Measurements from ENCODE around the gene OGFOD1. TPM values are rescaled to one million over a fixed set of nuclear protein-coding genes. Genes with fewer than 3 reads are reported as not detected.

OGFOD1 gene
- polyA plus RNA-seq, 1 donor (not counting 4 experiments of a cell fraction or from before 2014, with no cell fraction given) = 70.5 TPM

DNA sequence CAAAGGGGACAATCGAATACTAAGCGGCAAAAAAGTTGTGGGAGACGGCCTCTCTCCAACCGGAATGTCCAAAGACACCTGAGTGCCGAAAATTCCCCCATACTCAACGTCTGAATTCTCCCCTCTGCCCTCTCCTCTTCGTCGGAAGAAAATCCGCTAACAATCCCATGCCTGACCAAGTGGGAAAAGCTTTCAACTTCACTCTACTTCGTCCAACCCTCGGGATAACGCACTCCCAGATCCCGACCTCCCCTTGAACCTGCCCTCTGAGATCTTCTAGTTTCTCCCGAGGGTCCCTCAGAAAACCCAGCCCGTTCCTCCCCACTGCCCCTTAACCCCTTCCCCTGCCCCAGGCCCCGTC, 27.0 kb upstream of the OGFOD1 start:
- Histone ChIP-seq H3K4me1 (ENCODE audit: control insufficient read depth, extremely low read depth, insufficient read depth, low read length) (peaks cover 29% of the 10 kb centered on the region), H4K20me1 (ENCODE audit: control insufficient read depth, extremely low read depth, insufficient read depth, low read length) (no peaks in the 10 kb centered on the region), H3K9me3 (ENCODE audit: control insufficient read depth, low read depth, low read length) (no peaks in the 10 kb centered on the region), H3K9me1 (ENCODE audit: control insufficient read depth, extremely low read depth, insufficient read depth, low read length) (no peaks in the 10 kb centered on the region), H3K27ac (ENCODE audit: control insufficient read depth, insufficient read depth, low read length) (peak overlapping the region; percentile 70), H3K79me2 (ENCODE audit: control insufficient read depth, insufficient read depth, low read length) (peaks cover 48% of the 10 kb centered on the region), H3K27me3 (ENCODE audit: control insufficient read depth, extremely low read depth, insufficient read depth, low read length) (no peaks in the 10 kb centered on the region), H2AFZ (ENCODE audit: control insufficient read depth, low read length) (no peak overlapping the region), H3K9ac (ENCODE audit: control insufficient read depth, extremely low read depth, insufficient read depth, low read length) (peak overlapping the region; percentile 74), H3K4me2 (ENCODE audit: control insufficient read depth, extremely low read depth, insufficient read depth, low read depth, low read length) (peak overlapping the region; percentile 73), H3K36me3 (ENCODE audit: control insufficient read depth in 2 of 2, extremely low read depth in 1 of 2, insufficient read depth in 2 of 2, low read length in 2 of 2) (no peaks in the 10 kb centered on the region), H3K4me3 (ENCODE audit: control insufficient read depth in 2 of 3, extremely low read depth in 1 of 3, insufficient read depth in 2 of 3, low read depth in 1 of 3, low read length in 3 of 3) (peak overlapping the region; percentile 63 to 75 (median 73))
- DNase-seq (ENCODE audit: low read depth, low spot score) (no peak), FAIRE-seq (peak; percentile 23)
- TF ChIP-seq EZH2 (IDR thresholded peaks at IDR 0.05; ENCODE audit: low read length) = no peak
- TF ChIP-seq, protein P1, sequence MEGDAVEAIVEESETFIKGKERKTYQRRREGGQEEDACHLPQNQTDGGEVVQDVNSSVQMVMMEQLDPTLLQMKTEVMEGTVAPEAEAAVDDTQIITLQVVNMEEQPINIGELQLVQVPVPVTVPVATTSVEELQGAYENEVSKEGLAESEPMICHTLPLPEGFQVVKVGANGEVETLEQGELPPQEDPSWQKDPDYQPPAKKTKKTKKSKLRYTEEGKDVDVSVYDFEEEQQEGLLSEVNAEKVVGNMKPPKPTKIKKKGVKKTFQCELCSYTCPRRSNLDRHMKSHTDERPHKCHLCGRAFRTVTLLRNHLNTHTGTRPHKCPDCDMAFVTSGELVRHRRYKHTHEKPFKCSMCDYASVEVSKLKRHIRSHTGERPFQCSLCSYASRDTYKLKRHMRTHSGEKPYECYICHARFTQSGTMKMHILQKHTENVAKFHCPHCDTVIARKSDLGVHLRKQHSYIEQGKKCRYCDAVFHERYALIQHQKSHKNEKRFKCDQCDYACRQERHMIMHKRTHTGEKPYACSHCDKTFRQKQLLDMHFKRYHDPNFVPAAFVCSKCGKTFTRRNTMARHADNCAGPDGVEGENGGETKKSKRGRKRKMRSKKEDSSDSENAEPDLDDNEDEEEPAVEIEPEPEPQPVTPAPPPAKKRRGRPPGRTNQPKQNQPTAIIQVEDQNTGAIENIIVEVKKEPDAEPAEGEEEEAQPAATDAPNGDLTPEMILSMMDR (optimal IDR thresholded peaks at IDR 0.05 in 1 of 3, IDR thresholded peaks at IDR 0.05 in 1 of 3, conservative IDR thresholded peaks at IDR 0.05 in 1 of 3; ENCODE audit: extremely low read depth in 1 of 3, insufficient read depth in 2 of 3, low read length in 3 of 3) = no peak
- dilution Hi-C loops (cut with MboI; ENCODE audit: extremely low pct_ligation_motif_present, low sequenced_read_pairs) = no loop called here

GRCh38 chr16:56424791-56425438, 26.4 kb upstream of the OGFOD1 start:
- no peaks in the 10 kb centered on the region for H3K36me3 ChIP-seq (ENCODE audit: control insufficient read depth in 2 of 2, extremely low read depth in 1 of 2, insufficient read depth in 2 of 2, low read length in 2 of 2)
- peak overlapping the region; percentile 63 to 75 (median 73) for H3K4me3 ChIP-seq (ENCODE audit: control insufficient read depth in 2 of 3, extremely low read depth in 1 of 3, insufficient read depth in 2 of 3, low read depth in 1 of 3, low read length in 3 of 3)
- peaks cover 45% of the 10 kb centered on the region for H3K79me2 ChIP-seq (ENCODE audit: control insufficient read depth, insufficient read depth, low read length)
- H3K9me1 ChIP-seq (ENCODE audit: control insufficient read depth, extremely low read depth, insufficient read depth, low read length) = no peaks in the 10 kb centered on the region
- H3K27ac ChIP-seq (ENCODE audit: control insufficient read depth, insufficient read depth, low read length) = peak overlapping the region; percentile 70
- dilution Hi-C loops (cut with MboI; ENCODE audit: extremely low pct_ligation_motif_present, low sequenced_read_pairs) = no loop called here
- no peak overlapping the region for H3K4me2 ChIP-seq (ENCODE audit: control insufficient read depth, extremely low read depth, insufficient read depth, low read depth, low read length)
- no peak for DNase-seq (ENCODE audit: low read depth, low spot score)
- no peak for TF ChIP-seq EZH2 (IDR thresholded peaks at IDR 0.05; ENCODE audit: low read length)
- TF ChIP-seq, protein P1 (optimal IDR thresholded peaks at IDR 0.05 in 1 of 3, IDR thresholded peaks at IDR 0.05 in 1 of 3, conservative IDR thresholded peaks at IDR 0.05 in 1 of 3; ENCODE audit: extremely low read depth in 1 of 3, insufficient read depth in 2 of 3, low read length in 3 of 3) = no peak
- no peaks in the 10 kb centered on the region for H3K9me3 ChIP-seq (ENCODE audit: control insufficient read depth, low read depth, low read length)
- FAIRE-seq = no peak
- H3K9ac ChIP-seq (ENCODE audit: control insufficient read depth, extremely low read depth, insufficient read depth, low read length) = peak overlapping the region; percentile 74
- peak overlapping the region; percentile 52 for H2AFZ ChIP-seq (ENCODE audit: control insufficient read depth, low read length)
- peaks cover 25% of the 10 kb centered on the region for H3K4me1 ChIP-seq (ENCODE audit: control insufficient read depth, extremely low read depth, insufficient read depth, low read length)
- no peaks in the 10 kb centered on the region for H4K20me1 ChIP-seq (ENCODE audit: control insufficient read depth, extremely low read depth, insufficient read depth, low read length)
- no peaks in the 10 kb centered on the region for H3K27me3 ChIP-seq (ENCODE audit: control insufficient read depth, extremely low read depth, insufficient read depth, low read length)
